ENCODE data around the gene ACYP2.

DNA sequence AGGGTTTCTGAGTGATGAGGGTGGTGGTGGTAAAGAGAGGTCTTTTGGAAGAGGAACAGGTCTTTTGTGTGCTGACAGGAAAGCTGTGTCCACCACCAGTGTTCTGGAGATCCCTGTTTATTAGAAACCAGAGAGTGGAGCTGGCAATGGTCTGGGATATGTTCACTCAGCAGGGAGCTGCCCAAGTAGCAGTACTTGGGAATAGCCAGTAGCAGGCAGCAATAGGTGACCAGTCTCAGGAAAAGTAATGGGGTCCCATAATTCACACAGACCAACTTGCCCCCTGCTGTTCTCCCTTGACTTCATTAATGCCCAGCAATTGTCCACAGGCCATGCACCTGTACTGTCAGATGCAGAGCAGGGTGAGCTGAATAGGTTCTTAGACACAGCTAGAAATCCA lies 138.8 kb downstream of the ACYP2 start:
- TF ChIP-seq POLR2AphosphoS5 (IDR thresholded peaks at IDR 0.05; ENCODE audit: borderline replicate concordance, low read depth, low read length) (no peak), EZH2 (IDR thresholded peaks at IDR 0.05) (no peak)

All from SK-N-MC (cell line).